IPS-NIHi11 (cell line): ENCODE measurements around the gene FGD4.
"Not testable (repeated sequence)": the region's sequence is repeated elsewhere in the genome, so short reads cannot be mapped to it uniquely, and the experiment has no call there.

ENCODE experiments used
- DNase-seq: peaks from one replicate; pipeline ENCODE4 v3.0.0; 2012; ENCODE audit warnings: mixed read lengths, low spot score

The FGD4 gene

DNA sequence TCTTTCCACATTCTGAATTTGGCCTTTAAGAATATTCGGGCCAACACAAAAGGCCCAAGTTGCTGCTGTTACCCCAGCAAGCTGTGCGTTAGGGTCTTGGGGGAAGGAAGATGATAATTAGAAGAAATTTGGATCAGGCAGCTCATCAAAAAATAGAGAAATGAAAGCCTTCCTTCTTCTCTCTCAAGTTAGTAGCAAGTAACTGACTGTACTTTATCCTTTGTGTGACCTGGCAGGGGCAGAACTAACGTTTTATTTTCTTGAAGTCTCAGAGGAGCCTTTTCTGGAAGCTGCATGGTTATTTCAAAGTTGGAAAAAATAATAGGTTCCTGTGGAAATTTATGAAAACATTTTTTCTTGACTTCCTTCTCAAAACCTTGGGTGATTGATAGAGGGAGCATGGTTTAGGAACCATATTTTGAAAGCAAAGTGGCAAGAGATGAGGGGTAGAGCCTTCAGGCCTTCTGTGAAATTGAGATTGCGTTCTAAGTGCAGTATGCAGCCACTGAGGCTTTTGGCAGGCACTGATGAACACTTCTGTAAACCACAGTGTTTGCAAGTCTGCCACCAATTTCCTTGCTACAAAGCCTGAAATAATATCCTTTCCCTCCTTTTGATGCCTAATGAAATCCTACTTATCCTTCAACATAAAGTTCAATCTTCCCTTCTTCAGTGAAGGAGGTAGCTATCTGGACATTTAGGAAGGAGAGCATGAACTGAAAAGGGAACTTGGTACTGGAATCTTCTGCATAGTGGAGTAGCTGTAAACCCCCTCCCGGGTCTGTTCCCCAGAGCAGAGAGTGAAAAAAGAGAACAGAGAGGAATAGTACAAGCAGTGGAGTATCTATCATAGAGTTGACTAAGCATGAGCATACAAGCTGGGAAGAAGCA lies 123.2 kb downstream of the FGD4 start:
- DNase-seq = no peak

DNA sequence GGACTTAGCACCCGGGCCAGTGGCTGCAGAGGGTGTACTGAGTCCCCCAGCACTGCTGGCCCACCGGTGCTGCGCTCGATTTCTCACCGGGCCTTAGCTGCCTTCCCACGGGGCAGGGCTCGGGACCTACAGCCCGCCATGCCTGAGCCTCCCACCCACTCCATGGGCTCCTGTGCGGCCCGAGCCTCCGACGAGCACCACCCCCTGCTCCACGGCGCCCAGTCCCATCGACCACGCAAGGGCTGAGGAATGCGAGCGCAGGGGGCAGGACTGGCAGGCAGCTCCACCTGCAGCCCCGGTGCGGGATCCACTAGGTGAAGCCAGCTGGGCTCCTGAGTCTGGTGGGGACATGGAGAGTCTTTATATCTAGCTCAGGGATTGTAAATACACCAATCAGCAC lies 126.4 kb downstream of the FGD4 start:
- DNase-seq = not testable (repeated sequence)

DNA sequence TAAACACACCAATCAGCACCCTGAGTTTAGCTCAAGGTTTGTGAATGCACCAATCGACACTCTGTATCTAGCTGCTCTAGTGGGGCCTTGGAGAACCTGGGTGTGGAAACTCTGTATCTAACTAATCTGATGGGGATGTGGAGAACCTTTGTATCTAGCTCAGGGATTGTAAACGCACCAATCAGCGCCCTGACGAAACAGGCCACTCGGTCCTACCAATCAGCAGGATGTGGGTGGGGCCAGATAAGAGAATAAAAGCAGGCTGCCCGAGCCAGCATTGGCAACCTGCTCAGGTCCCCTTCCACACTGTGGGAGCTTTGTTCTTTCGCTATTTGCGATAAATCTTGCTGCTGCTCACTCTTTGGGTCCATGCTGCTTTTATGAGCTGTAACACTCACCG lies 127.0 kb downstream of the FGD4 start:
- DNase-seq = not testable (repeated sequence)

DNA sequence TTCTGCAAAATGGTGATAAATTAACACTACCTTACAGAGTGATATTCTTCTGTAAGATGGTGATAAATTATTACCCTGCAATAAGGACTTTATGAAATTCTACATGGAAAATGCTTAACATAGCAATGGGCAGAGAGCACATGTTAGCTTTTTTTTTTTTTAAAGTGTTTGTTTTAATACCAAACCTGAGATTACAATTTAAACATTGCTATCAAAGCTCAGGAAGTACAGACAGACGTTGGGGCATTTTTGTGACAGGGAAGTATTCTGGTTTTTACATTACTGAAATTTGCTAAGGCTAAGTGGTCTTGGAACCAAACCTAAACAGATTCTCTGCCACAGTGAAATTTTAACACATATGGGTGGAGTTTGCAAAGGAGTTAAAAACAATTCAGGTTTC lies 133.1 kb downstream of the FGD4 start:
- no peak for DNase-seq

DNA sequence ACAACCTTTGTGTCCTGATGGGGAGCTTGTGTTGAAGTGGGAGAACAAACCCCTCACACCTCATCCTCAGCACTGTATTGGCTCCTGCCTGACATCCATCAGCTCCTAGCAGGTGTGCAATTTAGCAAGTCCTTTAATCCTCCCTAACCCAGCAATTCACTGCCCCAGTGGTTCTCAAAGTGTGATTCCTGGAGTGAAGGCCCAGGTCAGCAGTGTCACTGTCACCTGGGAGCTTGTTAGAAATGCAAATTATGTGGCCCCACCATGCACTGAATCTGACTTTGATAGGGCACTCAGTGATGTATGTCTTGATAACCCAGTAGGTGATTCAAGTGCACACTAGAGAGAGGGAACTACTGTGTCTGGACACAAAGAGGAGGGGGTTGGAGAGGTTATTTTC lies 133.6 kb downstream of the FGD4 start:
- no peak for DNase-seq

DNA sequence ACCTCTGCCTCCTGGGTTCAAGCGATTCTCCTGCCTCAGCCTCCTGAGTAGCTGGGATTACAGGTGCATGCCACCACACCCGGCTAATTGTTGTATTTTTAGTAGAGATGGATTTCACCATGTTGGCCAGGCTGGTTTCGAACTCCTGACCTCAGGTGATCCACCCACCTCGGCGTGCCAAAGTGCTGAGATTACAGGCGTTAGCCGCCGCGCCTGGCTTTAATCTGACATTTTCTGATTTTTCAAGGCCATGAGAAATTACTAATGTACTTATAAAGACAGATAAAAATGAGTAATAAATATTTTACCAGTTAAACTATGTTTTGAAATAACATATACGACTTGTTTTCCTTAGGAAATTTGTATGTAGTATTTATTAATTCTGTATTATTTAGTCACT lies 134.1 kb downstream of the FGD4 start:
- not testable (repeated sequence) for DNase-seq

DNA sequence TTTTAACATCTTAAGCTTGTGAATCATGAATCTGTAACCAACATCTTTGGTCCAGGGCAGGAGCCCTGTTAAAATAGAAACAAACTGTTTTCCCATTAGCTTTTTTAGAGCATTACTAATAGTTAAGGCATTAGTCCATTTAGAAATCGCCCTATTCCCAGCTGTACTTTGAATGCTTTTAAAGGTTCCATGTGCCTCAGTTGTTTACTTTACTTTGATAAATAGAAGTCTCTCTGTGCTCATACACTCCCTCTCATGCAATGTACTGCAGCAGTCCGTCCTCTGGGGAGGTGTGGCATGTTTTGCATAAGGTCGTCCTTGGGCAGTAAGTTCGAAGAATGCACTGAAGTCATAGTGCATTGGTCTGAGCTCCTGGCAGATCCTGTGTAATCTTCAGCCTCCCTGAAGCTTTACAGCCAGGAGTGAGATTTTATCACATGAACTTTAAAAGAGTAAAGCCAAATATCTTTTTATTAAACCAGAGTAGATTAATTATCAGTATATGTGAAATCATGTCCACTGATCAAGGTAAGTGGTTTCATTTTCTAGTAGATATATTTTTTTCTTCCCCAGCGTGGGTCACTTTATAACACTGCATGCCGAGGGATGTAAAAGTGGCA lies 134.7 kb downstream of the FGD4 start:
- peak; percentile 60 for DNase-seq

DNA sequence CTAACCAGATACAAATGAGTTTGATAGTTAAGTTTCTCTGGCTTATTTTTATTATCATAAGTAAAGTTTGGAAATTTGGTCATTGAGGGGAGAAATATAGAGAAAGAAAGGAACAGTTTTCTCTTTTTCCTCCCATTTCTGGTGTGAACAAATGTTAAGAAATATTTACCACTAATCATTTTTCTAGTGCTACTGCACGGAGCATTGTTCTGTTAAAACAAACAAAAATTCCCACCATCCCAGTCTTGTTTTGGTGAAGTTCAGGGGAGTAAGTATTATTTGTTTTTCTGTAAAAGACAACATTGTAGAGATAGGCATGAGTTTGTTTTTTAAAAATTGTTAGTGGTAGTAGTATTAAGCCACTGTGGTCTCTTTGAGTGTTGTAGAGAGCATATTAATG lies 135.3 kb downstream of the FGD4 start:
- no peak for DNase-seq

DNA sequence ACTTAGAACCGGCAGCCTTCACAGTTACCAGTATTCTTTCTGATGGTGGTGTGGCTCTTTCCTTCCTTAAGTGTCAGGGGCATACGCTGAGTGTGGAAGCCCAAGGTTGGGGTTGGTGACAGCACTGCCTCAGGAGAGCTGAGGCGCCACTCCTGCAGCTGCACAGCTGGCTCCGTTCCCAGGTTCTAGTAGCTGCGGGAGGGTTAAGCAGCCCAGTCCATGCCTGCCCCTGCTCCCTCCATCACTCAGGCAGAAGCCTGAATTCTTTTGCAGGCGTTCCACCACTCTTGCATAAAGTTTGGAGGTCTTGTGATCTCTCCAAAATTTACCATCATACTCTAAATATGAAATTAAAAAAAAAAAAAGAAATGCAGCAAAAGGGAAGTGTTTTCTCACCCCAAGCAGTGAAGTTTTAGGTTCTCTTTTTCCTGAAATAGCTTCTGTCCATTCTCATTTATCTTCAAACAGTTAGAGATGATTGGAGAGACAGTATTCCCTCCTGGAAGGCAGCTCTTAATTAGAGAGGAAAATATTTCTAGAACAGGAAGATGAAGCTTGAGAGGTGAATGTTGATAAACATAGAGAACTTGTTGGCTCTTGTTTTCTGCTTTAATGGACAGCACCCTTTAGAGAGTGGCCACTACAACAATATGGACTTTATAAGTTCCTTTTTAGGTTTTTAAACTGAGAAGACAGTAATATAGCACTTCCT lies 136.1 kb downstream of the FGD4 start:
- DNase-seq = peak; percentile 70

DNA sequence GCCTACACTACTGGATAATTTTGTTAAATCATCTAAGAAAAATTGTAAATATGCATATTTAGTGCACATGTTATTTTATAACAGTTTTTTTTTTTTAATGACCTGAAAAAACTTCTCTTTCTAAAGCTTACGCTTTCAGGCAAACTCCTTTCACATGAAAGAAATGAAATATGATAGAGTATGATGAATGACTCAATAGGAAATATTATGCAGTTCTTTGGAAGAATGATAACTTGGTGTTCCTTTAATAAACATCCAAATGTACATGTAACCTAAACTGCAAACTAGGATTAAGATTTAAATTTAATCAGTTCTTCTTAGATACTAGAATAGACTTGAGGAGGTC lies 136.6 kb downstream of the FGD4 start:
- DNase-seq = no peak

DNA sequence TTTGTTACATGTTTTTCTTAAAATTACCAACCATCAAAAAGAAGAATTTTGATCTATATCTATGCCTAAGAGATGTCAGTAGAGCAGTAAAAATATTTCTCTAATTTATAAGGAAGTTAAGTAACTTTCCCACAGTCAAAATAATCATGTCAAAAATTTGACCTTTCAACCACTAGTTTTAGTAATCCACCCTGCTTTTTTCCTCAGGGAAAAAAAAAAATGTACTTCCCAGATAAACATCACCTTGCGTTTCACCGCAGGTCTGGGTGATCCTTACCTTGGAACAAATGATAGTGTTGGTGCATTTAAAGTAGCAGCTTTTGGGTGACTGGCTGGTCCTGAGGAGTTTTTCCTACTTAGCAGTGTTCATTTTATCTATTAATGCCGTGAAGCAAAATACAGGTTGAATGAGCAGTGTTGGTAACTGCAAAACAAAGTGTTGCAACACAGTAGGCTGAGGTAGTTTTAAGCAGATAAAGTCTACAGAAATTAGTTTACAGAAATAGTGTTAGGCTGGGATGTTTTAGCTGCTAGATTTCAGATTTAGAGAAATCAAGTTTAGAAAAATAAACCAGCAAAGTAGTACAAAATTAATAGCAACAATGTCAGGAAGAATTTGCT lies 142.5 kb downstream of the FGD4 start:
- DNase-seq = no peak

DNA sequence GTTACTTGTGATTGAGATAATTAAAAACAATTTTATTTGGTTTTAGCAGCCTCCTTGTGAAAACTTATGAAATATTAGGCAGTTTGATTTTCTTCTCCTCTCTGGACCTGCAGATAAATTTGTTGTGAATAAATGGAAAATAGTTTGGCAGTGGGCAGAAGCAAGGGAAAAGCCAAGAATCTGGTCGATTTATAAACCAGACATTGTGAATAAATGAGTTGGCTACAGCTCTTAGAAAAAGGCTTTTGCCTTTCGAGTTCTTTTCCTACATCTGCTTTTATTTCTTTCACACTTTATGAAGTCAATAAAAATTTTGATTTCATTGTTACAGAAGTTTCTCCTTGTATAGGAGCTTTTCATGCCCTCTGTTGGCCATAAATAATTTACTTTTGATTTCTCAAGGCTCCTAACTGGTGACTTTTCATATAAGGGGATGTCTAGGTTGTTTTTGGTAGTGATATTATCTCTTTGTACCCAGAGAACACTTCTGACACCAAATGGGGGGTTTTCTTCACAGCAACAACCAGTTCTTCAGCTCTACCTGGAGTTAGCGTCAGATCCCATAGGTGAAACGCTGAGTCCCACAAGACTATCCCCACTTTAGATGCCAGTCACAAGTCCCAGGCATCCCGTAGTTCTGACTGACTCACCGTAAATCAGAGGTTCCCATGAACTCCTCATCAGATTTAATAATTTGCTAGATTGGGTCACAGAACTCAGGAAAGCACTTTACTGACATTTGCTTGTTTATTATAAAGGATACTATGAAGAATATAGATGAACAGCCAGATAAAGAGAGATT lies 143.3 kb downstream of the FGD4 start:
- DNase-seq = no peak

DNA sequence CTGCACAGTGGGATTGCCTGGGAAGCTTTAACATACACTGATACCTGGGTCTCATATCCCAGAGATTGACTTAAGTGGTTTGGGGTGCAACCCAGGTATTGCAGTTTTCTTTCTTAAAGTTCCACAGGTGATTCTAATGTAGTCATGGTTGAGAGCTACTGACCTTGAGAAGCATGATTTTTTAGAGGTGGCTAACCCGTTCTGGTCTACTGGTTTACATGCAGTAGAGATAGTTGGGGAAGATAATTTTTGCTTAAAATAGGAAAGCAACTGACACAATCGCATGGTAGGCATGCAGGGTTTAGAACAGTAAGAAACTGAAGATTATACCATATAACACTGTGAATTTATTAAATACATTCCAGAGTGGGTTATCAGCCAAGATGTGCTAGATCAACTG lies 145.5 kb downstream of the FGD4 start:
- DNase-seq = no peak

DNA sequence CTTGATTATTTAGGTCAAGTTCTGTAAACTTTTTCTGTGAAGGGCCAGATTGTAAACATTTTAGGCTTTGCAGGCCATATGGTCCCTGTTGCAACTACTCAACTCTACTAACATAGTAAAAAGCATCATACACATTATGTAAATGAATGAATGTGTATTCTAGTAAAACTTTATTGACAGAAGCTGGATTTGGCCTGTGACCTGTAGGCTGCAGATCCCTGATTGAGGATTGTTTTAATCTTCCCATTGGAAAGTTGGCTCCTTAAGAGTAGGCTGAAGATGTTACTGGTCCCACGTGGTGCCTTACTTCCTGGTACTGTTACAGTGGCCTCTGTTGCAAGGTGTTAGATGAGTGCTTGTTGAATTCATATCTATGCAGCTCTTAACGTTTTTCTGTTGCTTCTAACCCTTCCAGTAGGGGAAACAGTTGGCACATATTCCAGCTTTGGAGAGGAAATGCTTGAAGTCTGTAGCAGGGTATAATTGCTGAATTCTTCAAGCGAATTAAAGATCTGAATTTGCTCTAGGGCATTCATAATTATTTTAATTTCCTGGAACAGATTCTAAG lies 146.1 kb downstream of the FGD4 start:
- no peak for DNase-seq

DNA sequence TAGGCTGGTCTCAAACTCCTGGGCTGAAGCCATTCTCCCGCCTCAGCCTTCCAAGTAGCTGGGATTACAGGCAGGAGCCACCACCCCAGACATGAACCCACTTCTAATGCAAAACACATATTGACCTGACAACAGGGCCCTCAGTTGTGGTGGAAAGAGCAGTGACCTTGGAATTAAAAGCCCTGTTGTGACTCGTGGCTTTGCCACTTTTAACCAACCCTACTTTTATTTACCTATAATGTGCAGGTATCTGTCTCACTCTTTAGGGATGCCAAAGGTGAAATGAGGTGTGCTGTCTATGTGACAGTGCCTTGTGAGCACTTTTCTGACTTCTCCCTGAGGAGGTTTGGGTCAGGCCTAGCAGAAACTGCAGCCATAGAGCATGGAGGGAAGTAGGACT lies 146.9 kb downstream of the FGD4 start:
- no peak for DNase-seq

DNA sequence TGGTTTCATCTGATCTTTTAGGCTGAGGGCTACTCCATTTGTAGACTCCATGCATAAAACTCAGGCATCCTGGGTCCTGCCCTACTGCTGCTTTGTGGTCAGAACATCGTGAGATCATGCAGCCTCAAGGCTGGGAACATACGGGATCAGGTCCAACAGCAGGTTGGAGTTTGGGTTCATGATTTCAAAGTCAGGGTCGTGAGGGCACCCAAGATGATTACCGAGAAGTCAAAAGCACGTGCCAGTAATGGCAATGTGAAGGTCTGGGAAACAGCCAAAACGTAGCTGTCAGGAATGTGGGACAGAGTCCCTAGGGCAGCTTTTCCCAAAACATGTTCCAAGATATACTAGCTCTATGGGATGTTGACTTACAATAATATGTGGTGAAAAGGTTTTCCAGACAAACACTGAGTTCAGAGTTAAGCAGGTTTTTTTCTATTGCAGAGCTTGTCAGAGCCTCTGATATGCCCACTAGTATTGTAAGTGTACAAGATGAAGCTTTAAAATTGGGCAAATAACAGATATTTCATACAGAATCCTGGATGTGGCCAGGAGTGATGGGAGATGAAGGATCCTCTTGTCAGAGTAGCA lies 149.4 kb downstream of the FGD4 start:
- no peak for DNase-seq

DNA sequence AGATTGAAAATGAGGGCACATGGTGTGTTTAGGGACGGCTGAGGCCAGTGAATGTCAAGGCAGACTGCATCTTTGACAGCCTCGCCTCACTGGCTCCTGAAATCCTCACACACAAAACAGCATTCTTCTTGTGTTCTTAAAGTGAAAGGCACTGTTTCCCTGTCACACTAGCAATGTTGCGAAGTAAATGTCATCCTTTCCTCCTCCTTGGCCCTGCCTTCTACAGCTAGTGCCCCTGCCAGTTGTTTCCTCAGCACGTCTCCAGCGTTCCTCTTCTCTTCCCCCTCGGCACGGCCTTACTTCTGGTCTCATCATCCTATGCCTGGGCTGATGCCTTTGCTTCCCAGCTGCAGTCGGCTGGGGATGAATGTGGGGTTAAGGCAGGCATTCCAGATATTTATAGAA lies 150.3 kb downstream of the FGD4 start:
- DNase-seq = no peak

DNA sequence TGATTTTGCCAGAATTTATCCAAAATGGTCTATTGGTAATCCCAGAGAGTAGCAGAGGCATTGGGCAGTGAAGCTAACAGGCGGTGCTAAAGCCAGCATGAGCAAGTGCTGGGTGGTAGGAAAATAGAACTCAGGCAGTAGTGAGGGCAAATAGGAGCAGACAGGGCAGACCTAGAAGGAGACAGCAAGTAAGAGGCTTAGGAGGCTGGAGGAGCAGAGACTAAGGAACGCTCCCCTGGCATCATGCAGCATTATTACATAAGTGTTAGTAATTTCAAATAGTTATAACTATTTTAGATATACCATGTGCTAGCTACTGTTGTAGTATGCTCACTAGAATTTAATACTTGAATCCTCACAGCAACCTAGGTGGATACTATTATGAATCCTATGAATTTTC lies 151.7 kb downstream of the FGD4 start:
- no peak for DNase-seq

DNA sequence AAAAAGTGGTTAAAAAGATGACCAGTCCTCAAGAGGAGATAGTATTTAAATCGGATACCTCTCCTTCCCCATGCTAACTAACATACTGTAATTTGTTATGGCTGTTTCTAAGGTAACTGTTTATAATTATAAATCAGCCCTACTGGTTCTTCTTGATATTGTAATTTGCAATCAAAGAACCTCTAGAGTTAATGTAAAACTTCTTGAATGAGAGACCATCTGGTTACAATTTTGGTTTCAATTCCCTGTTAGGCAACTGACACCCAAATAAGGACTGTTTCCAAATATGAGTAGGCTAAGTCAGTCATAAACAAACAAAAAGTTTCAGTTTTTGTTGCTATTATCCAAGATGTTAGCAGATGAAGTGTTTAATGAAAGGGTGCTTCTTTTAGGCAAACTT lies 159.5 kb downstream of the FGD4 start:
- DNase-seq = no peak

DNA sequence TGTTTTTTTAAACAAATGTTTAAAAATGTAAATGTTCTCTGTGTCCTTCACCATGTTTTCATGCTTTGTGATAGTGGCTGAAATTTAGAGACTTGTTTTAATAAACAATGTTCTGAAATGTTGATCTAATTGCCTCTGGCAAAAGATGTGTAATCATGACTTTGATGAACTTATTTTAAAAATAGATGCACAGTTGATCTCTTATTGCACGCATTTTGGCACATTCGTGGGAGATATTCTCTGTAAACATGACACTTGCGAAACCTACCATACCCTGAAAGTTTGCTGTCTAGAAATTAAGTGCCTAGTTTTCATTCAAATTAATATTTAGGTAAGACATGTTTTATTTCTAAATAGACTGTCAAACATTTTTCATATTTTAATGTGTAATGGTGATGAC lies 160.1 kb downstream of the FGD4 start:
- DNase-seq = no peak

DNA sequence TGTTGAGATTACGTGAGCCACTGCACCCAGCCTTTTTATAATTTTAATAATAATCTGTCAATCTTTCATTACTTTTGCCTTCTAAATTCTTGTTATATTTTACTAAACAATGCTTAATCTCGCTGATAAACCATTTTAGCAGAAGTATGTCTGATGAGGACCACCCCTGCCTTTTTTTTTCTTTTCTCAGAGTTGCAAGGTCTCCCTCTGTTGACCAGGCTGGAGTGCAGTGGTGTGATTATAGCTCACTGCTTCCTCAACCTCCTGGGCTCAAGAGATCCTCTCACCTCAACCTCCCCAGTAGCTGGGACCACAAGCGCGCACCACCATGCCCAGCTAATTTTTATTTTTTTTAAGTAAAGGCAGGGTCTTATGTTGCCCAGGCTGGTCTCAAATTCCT lies 161.2 kb downstream of the FGD4 start:
- no peak for DNase-seq
